Measurements from ENCODE around the gene CCDC174. TPM values are rescaled to one million over a fixed set of nuclear protein-coding genes. Genes with fewer than 3 reads are reported as not detected.

CCDC174 gene
- total and polyA plus RNA-seq, 2 donors (not counting 3 experiments of a cell fraction or from before 2014, with no cell fraction given), result 4.7 to 16.6 TPM

DNA sequence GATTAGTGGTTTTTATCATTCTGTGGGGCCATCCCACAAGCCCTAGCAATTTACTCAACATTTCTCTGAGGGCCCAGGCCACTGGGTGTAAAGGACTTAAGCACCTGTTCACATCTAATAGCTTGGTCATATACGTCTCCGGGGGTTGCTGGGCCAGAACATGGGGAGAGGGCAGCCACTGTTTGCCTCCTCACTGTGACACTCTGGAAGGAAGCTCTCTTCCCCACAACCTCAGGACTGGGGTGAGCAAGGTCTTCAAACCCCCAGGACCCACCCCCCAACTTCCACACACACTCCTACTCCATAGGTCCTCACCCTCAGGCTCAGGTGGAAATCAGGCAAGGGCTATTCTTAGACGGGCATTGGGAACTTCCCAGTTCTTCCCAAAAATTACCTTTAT is 52.2 kb downstream of the CCDC174 start:
- H3K27ac ChIP-seq (ENCODE audit: insufficient read depth, low read depth, low read length), result no peak overlapping the region
- CTCF ChIA-PET, result no interaction called here
- H3K4me2 ChIP-seq (ENCODE audit: insufficient read depth, low read length), result no peak overlapping the region
- BruUV-seq (replicated peaks), result no TSS peak
- TF ChIP-seq GATA2 (IDR thresholded peaks at IDR 0.05; ENCODE audit: insufficient read depth, insufficient read length, low read depth, low read length) (no peak), POLR2AphosphoS5 (IDR thresholded peaks at IDR 0.05; ENCODE audit: insufficient read depth, low read depth, low read length) (no peak), MYC (IDR thresholded peaks at IDR 0.05; ENCODE audit: low read depth, low read length) (no peak)
- TF ChIP-seq, protein P1, sequence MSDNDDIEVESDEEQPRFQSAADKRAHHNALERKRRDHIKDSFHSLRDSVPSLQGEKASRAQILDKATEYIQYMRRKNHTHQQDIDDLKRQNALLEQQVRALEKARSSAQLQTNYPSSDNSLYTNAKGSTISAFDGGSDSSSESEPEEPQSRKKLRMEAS (IDR thresholded peaks at IDR 0.05; ENCODE audit: insufficient read depth, insufficient read length), result no peak
- H3K4me1 ChIP-seq (ENCODE audit: control insufficient read depth, extremely low read depth, insufficient read depth, low read length), result no peaks in the 10 kb centered on the region
- H4K20me1 ChIP-seq (replicated peaks; ENCODE audit: control insufficient read depth, extremely low read depth, insufficient read depth, low read length), result no peaks in the 10 kb centered on the region
- no peaks in the 10 kb centered on the region for H3K27me3 ChIP-seq (ENCODE audit: control insufficient read depth in 2 of 2, insufficient read depth in 2 of 2, low read length in 2 of 2)
- H3K9me1 ChIP-seq (replicated peaks; ENCODE audit: control insufficient read depth, extremely low read depth, insufficient read depth, low read length), result no peaks in the 10 kb centered on the region
- H2AFZ ChIP-seq (ENCODE audit: low read depth, low read length), result no peak overlapping the region
- dilution Hi-C loops (cut with MboI; ENCODE audit: extremely low pct_ligation_motif_present, low sequenced_read_pairs), result no loop called here
- POLR2A ChIA-PET, result no interaction called here
- H3K9ac ChIP-seq (replicated peaks; ENCODE audit: extremely low read depth, insufficient read depth, low read length), result no peak overlapping the region
- intact Hi-C loops (cut with micrococcal nuclease), result no loop called here
- no peak overlapping the region for H3K4me3 ChIP-seq (replicated peaks in 1 of 3; ENCODE audit: insufficient read depth in 1 of 3, low read depth in 1 of 3, low read length in 3 of 3)
- H3K79me2 ChIP-seq (ENCODE audit: control insufficient read depth, insufficient read depth, low read length), result no peaks in the 10 kb centered on the region
- H3K9me3 ChIP-seq (replicated peaks; ENCODE audit: control insufficient read depth, insufficient read depth, low read length), result no peaks in the 10 kb centered on the region
- DNase-seq (ENCODE audit: low read depth, low spot score) (no peak), FAIRE-seq (no peak)
- H3K36me3 ChIP-seq (ENCODE audit: control insufficient read depth in 2 of 2, extremely low read depth in 1 of 2, insufficient read depth in 2 of 2, low read length in 2 of 2), result no peaks in the 10 kb centered on the region

GRCh38 chr3:14706096-14706495 is 54.5 kb downstream of the CCDC174 start:
- no peak for DNase-seq (ENCODE audit: low read depth, low spot score)
- Histone ChIP-seq H3K4me3 (replicated peaks in 1 of 3; ENCODE audit: insufficient read depth in 1 of 3, low read depth in 1 of 3, low read length in 3 of 3) (no peak overlapping the region), H3K36me3 (ENCODE audit: control insufficient read depth in 2 of 2, extremely low read depth in 1 of 2, insufficient read depth in 2 of 2, low read length in 2 of 2) (no peaks in the 10 kb centered on the region), H2AFZ (ENCODE audit: low read depth, low read length) (no peak overlapping the region), H3K9ac (replicated peaks; ENCODE audit: extremely low read depth, insufficient read depth, low read length) (no peak overlapping the region), H3K27me3 (ENCODE audit: control insufficient read depth in 2 of 2, insufficient read depth in 2 of 2, low read length in 2 of 2) (no peaks in the 10 kb centered on the region), H3K4me1 (ENCODE audit: control insufficient read depth, extremely low read depth, insufficient read depth, low read length) (no peaks in the 10 kb centered on the region), H3K27ac (ENCODE audit: insufficient read depth, low read depth, low read length) (no peak overlapping the region), H4K20me1 (replicated peaks; ENCODE audit: control insufficient read depth, extremely low read depth, insufficient read depth, low read length) (no peaks in the 10 kb centered on the region), H3K79me2 (ENCODE audit: control insufficient read depth, insufficient read depth, low read length) (no peaks in the 10 kb centered on the region), H3K4me2 (ENCODE audit: insufficient read depth, low read length) (no peak overlapping the region), H3K9me3 (replicated peaks; ENCODE audit: control insufficient read depth, insufficient read depth, low read length) (no peaks in the 10 kb centered on the region), H3K9me1 (replicated peaks; ENCODE audit: control insufficient read depth, extremely low read depth, insufficient read depth, low read length) (no peaks in the 10 kb centered on the region)
- dilution Hi-C loops (cut with MboI; ENCODE audit: extremely low pct_ligation_motif_present, low sequenced_read_pairs), result no loop called here
- intact Hi-C loops (cut with micrococcal nuclease), result no loop called here
- FAIRE-seq, result no peak
- BruUV-seq (replicated peaks), result no TSS peak
- TF ChIP-seq EZH2 (IDR thresholded peaks at IDR 0.05; ENCODE audit: borderline replicate concordance, low read depth, low read length, severe bottlenecking) (no peak), MYC (IDR thresholded peaks at IDR 0.05; ENCODE audit: low read depth, low read length) (no peak), FOS (IDR thresholded peaks at IDR 0.05; ENCODE audit: borderline replicate concordance, insufficient read depth, low read length) (no peak), POLR2A (IDR thresholded peaks at IDR 0.05; ENCODE audit: low read depth, low read length) (no peak), CTCF (IDR thresholded peaks at IDR 0.05; ENCODE audit: extremely low read depth in 1 of 2, insufficient read depth in 1 of 2, low read depth in 1 of 2, low read length in 2 of 2) (no peak), GATA2 (IDR thresholded peaks at IDR 0.05; ENCODE audit: insufficient read depth, insufficient read length, low read depth, low read length) (no peak), POLR2AphosphoS5 (IDR thresholded peaks at IDR 0.05; ENCODE audit: insufficient read depth, low read depth, low read length) (no peak)
- TF ChIP-seq, protein P1 (IDR thresholded peaks at IDR 0.05; ENCODE audit: insufficient read depth, insufficient read length), result no peak
- POLR2A ChIA-PET, result no interaction called here
- CTCF ChIA-PET, result no interaction called here

Measured in endothelial cell of umbilical vein (primary cell).